ENCODE measurements around the gene TP53BP2.

The TP53BP2 gene

DNA sequence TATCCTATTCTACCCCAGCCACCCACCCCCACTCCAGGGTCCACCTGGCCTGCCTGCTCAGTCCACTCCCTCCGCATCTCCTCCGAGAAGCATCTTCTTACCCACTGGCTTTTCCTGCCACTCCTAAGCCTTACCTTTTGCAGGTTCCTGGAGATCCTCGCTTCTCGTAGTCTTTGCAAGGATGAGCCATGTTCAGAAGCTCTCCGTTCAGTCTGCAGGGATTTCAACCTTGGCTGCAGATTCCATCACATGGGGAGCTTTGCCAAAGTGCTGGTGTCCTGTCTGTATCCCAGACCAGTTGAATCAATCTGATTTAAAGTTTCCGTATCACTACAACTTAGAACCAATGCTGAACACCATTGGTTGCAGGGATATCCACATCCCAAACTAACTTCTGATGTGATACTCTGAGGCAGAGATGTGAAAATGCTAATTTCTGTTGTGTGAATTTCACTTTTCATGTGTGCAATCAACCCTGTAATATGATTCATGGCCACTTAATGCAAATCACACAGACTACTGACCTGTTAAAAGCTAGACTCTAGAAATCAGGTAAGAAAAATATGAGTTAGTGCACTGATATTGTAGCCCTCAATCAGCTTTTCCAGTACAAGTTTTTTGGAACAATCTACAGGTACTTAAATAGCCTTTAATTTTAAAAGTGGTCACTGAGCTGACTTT is 71.5 kb downstream of the TP53BP2 start:
- H3K9me3 ChIP-seq (ENCODE audit: control insufficient read depth, insufficient read depth, low read length), result no peaks in the 10 kb centered on the region
- no peak overlapping the region for H3K4me3 ChIP-seq (ENCODE audit: low read depth, low read length)
- H3K4me1 ChIP-seq (ENCODE audit: control insufficient read depth, insufficient read depth, low read length), result peaks cover 13% of the 10 kb centered on the region
- H3K36me3 ChIP-seq (ENCODE audit: control insufficient read depth, insufficient read depth, low read length), result peaks cover 77% of the 10 kb centered on the region
- H3K9ac ChIP-seq (ENCODE audit: low read depth, low read length), result no peak overlapping the region
- no peak overlapping the region for H3K27ac ChIP-seq (ENCODE audit: low read depth, low read length)
- no peaks in the 10 kb centered on the region for H3K27me3 ChIP-seq (ENCODE audit: control insufficient read depth, insufficient read depth, low read length)

DNA sequence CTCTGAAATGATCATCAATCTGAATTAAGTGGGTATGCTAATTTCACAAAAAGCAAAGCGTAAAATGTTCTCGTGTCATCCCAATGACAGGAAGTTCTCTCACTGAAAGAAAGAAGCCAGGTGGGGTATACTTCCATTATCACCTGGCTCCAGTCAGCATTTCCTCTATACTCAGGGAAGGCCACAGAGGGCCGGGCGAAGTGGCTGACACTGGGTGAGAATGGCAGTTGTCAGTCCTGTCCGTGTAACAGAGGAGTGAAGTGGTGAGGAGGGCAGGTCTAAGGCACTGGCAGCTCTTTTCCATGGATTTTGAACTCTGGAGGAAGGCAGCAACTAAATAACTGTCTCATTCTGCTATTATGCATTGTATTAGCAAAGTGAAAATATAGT is 73.0 kb downstream of the TP53BP2 start:
- peaks cover 65% of the 10 kb centered on the region for H3K36me3 ChIP-seq (ENCODE audit: control insufficient read depth, insufficient read depth, low read length)
- H3K27ac ChIP-seq (ENCODE audit: low read depth, low read length), result peak overlapping the region; percentile 89
- peaks cover 13% of the 10 kb centered on the region for H3K4me1 ChIP-seq (ENCODE audit: control insufficient read depth, insufficient read depth, low read length)
- no peaks in the 10 kb centered on the region for H3K9me3 ChIP-seq (ENCODE audit: control insufficient read depth, insufficient read depth, low read length)
- H3K9ac ChIP-seq (ENCODE audit: low read depth, low read length), result no peak overlapping the region
- no peak overlapping the region for H3K4me3 ChIP-seq (ENCODE audit: low read depth, low read length)
- H3K27me3 ChIP-seq (ENCODE audit: control insufficient read depth, insufficient read depth, low read length), result no peaks in the 10 kb centered on the region

DNA sequence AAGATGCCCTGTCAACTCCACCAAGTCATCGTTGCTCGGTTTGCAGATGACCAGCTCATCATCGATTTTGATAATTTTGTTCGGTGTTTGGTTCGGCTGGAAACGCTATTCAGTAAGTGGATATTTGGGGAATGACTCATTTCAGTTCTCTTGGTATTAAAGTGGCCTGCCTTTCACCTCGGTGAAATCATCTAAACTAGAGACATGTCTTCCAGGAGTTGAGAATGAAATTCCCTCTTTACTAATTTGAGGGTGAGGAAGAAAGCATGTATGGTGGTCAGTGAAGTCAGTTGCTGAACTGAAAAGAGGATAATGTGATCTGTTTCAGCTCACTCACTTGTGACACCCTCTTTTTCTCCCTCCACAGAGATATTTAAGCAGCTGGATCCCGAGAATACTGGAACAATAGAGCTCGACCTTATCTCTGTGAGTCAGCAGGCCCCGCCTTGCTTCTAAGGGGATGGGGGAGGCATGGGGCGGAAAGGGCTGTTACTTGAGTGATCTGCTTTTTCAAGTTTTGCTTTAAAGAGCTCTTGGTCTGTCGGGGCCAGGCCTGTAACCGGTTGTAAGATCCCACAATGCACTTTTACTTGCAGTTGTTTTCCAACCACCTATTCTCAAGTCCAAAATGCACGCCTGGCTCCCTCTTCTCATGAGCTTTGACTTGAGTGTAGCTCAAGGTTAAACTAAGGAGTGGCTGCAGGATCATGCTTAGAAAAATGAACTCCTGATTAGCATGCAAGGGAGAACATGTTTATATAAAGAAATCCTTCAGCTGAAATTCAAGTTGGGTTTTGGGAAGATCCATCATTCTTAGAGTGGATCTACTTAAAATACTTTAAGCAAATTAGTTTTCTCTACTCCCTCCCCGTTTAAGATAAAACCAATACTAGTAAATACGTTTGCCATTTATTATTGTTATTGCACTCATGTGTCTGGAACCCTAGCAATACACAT is 73.7 kb downstream of the TP53BP2 start:
- Histone ChIP-seq H3K4me3 (ENCODE audit: low read depth, low read length) (no peak overlapping the region), H3K9ac (ENCODE audit: low read depth, low read length) (peak overlapping the region; percentile 18; the same call in 1 of the 2 replicates), H3K36me3 (ENCODE audit: control insufficient read depth, insufficient read depth, low read length) (peaks cover 60% of the 10 kb centered on the region), H3K27ac (ENCODE audit: low read depth, low read length) (peak overlapping the region; percentile 89), H3K27me3 (ENCODE audit: control insufficient read depth, insufficient read depth, low read length) (no peaks in the 10 kb centered on the region), H3K4me1 (ENCODE audit: control insufficient read depth, insufficient read depth, low read length) (peaks cover 13% of the 10 kb centered on the region), H3K9me3 (ENCODE audit: control insufficient read depth, insufficient read depth, low read length) (no peaks in the 10 kb centered on the region)

DNA sequence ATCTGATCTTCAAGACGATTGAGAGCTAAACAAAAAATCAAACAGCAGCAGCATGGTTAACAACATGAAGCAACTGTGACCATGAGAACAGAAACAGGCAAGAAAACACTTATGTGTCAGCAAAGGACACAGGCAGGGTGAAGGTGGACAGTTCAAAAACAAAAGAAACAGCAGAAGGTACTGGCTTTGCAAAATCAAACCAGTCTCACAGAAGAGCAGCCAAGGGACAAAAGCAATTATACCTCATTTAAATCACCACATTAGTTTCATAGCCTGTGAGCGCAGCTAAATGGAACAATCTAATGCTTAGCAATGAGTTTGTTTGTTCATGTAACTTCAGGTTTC is 74.3 kb downstream of the TP53BP2 start:
- peaks cover 13% of the 10 kb centered on the region for H3K4me1 ChIP-seq (ENCODE audit: control insufficient read depth, insufficient read depth, low read length)
- H3K9me3 ChIP-seq (ENCODE audit: control insufficient read depth, insufficient read depth, low read length), result no peaks in the 10 kb centered on the region
- H3K36me3 ChIP-seq (ENCODE audit: control insufficient read depth, insufficient read depth, low read length), result peaks cover 58% of the 10 kb centered on the region
- no peak overlapping the region for H3K4me3 ChIP-seq (ENCODE audit: low read depth, low read length)
- no peak overlapping the region for H3K9ac ChIP-seq (ENCODE audit: low read depth, low read length)
- no peaks in the 10 kb centered on the region for H3K27me3 ChIP-seq (ENCODE audit: control insufficient read depth, insufficient read depth, low read length)
- peak overlapping the region; percentile 89 for H3K27ac ChIP-seq (ENCODE audit: low read depth, low read length)

DNA sequence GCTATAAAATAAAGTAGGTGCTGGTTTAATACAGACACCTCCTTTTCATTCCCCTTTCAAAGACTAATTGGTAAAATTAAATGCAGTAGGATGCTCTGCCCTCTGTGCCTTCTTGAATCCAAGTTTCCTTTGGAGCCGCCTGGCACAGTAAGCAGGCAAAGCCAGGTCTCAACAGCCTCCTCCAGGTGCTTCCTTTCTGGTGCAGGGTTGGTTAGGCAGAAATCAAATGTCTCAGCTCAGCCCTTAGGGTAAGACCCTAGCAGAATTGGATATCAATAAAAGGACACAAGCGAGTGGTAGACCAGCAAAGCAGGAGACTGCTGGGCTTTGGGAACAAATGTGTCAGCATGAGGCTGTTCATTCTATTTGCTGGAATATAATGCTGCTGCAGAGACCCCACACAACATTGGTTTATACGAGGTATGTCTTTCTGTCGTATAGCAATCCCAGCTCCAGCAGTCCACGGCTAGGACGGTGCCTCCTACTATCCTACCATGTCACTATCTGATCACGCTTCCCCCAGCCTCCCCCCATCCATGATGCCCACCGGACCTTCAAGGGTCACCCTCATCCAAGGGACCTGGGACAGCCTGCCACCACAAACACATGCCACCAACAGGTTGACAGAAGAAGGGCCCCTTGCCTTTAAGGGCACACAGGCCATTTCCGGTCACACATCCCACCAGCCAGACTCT is 75.0 kb downstream of the TP53BP2 start:
- H3K36me3 ChIP-seq (ENCODE audit: control insufficient read depth, insufficient read depth, low read length), result peaks cover 52% of the 10 kb centered on the region
- peak overlapping the region; percentile 89 for H3K27ac ChIP-seq (ENCODE audit: low read depth, low read length)
- no peaks in the 10 kb centered on the region for H3K9me3 ChIP-seq (ENCODE audit: control insufficient read depth, insufficient read depth, low read length)
- no peaks in the 10 kb centered on the region for H3K27me3 ChIP-seq (ENCODE audit: control insufficient read depth, insufficient read depth, low read length)
- H3K4me3 ChIP-seq (ENCODE audit: low read depth, low read length), result no peak overlapping the region
- H3K9ac ChIP-seq (ENCODE audit: low read depth, low read length), result no peak overlapping the region
- H3K4me1 ChIP-seq (ENCODE audit: control insufficient read depth, insufficient read depth, low read length), result peaks cover 13% of the 10 kb centered on the region

DNA sequence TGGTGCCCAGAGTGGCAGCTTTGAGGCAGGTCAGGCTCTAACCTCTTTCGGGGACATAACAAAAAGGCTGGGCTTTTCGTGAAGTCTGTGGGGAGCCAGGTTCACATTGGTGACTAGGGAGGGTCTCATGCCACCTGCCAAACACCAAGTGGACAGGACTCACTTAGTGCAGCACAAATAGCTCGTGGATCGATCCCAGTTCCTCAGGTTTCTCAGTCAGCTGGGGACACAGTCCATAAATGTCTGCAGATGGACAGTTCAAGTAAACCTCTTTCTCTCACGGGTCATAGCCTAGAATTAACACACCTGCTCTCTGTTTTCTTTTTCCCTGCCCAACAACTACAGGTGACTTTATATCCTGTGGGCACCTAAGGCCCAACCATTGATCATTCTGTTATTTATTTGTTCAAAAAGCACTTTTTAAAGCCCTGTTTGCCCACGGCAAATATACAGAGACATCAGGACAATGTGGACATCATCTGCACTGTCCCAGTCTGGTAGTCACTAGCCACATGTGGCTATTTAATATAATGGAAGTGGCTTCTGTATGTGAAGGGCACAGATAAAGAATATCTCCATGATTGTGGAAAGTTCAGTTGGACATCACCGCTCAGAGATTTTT is 79.9 kb downstream of the TP53BP2 start:
- Histone ChIP-seq H3K4me1 (ENCODE audit: control insufficient read depth, insufficient read depth, low read length) (no peaks in the 10 kb centered on the region), H3K36me3 (ENCODE audit: control insufficient read depth, insufficient read depth, low read length) (peaks cover 12% of the 10 kb centered on the region), H3K27me3 (ENCODE audit: control insufficient read depth, insufficient read depth, low read length) (no peaks in the 10 kb centered on the region), H3K27ac (ENCODE audit: low read depth, low read length) (peak overlapping the region; percentile 6), H3K9ac (ENCODE audit: low read depth, low read length) (no peak overlapping the region), H3K9me3 (ENCODE audit: control insufficient read depth, insufficient read depth, low read length) (no peaks in the 10 kb centered on the region), H3K4me3 (ENCODE audit: low read depth, low read length) (no peak overlapping the region)

DNA sequence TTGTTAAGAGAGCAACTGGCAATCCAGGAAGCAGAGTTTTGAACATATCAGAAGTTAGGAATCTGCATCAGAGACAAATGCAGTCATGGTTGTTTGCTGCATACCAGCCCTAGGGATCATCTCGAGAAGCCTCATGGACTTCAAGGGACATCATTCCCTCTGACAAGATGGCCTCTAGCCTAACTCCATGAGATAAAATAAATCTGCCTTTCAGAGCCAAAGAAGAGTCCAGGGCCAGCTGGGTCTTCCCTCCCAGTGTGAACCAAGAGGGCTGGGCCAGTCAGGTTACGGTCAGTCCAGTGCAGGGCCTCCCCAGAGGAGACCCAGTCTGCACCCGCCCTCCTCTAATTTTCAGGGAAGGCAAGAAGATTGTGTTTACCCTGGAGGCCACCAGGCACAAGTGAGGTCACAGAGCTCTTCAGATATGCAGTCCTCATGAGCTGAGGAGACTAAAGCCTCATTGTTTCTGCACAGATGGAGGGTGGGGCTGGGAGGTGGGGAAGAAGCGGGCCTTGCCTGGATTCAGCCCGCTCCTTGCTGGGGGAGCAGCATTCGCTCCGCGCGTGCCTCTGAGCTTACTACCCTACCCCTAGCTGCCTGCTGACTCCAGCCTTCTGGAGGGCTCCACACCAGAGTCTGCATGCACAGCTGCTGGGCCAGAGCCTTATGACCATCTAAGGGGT is 80.6 kb downstream of the TP53BP2 start:
- Histone ChIP-seq H3K9ac (ENCODE audit: low read depth, low read length) (no peak overlapping the region), H3K4me3 (ENCODE audit: low read depth, low read length) (no peak overlapping the region), H3K27ac (ENCODE audit: low read depth, low read length) (peak overlapping the region; percentile 6), H3K9me3 (ENCODE audit: control insufficient read depth, insufficient read depth, low read length) (no peaks in the 10 kb centered on the region), H3K36me3 (ENCODE audit: control insufficient read depth, insufficient read depth, low read length) (peaks cover 7% of the 10 kb centered on the region; the same call in 1 of the 2 replicates), H3K27me3 (ENCODE audit: control insufficient read depth, insufficient read depth, low read length) (no peaks in the 10 kb centered on the region), H3K4me1 (ENCODE audit: control insufficient read depth, insufficient read depth, low read length) (no peaks in the 10 kb centered on the region)

DNA sequence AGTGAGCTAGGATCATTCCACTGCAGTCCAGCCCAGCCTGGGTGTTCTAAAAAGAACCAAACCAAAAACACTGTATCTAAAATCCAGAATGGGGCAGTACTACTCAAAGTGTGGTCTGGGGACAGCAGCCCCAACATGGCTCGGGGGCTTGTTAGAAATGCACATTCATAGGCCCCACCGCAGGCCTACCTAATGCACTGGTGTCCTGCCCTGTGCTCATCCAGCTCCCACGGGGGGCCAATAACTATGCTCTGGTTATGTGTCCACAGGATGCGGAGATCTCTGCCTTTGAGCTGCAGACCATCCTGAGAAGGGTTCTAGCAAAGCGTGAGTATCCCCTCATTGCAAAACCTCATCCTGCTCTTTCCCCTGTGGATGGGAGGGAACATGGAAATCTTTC is 81.9 kb downstream of the TP53BP2 start:
- no peaks in the 10 kb centered on the region for H3K27me3 ChIP-seq (ENCODE audit: control insufficient read depth, insufficient read depth, low read length)
- no peak overlapping the region for H3K9ac ChIP-seq (ENCODE audit: low read depth, low read length)
- no peak overlapping the region for H3K4me3 ChIP-seq (ENCODE audit: low read depth, low read length)
- H3K4me1 ChIP-seq (ENCODE audit: control insufficient read depth, insufficient read depth, low read length), result no peaks in the 10 kb centered on the region
- no peaks in the 10 kb centered on the region for H3K9me3 ChIP-seq (ENCODE audit: control insufficient read depth, insufficient read depth, low read length)
- no peaks in the 10 kb centered on the region for H3K36me3 ChIP-seq (ENCODE audit: control insufficient read depth, insufficient read depth, low read length)
- H3K27ac ChIP-seq (ENCODE audit: low read depth, low read length), result no peak overlapping the region

DNA sequence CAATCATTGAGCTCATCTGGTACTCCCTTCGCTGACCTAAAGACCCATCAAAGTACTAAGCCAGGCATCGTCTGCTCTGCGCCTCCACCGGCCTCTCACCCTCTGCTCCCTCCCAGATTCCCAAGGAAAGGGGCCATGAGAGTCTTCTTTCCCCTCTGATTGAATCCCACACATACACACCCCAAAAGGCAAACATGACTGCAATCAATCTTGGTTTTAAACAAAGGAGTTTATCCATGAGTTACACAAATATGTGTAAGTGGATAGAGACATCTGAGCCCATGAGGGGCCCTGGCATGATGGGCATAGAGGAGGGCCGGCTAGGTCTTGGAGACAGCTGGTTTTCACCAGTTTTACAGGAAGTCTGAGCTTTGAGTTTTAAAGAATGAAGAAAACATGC is 82.5 kb downstream of the TP53BP2 start:
- Histone ChIP-seq H3K4me1 (ENCODE audit: control insufficient read depth, insufficient read depth, low read length) (no peaks in the 10 kb centered on the region), H3K4me3 (ENCODE audit: low read depth, low read length) (no peak overlapping the region), H3K36me3 (ENCODE audit: control insufficient read depth, insufficient read depth, low read length) (no peaks in the 10 kb centered on the region), H3K9ac (ENCODE audit: low read depth, low read length) (no peak overlapping the region), H3K9me3 (ENCODE audit: control insufficient read depth, insufficient read depth, low read length) (no peaks in the 10 kb centered on the region), H3K27ac (ENCODE audit: low read depth, low read length) (no peak overlapping the region), H3K27me3 (ENCODE audit: control insufficient read depth, insufficient read depth, low read length) (no peaks in the 10 kb centered on the region)

DNA sequence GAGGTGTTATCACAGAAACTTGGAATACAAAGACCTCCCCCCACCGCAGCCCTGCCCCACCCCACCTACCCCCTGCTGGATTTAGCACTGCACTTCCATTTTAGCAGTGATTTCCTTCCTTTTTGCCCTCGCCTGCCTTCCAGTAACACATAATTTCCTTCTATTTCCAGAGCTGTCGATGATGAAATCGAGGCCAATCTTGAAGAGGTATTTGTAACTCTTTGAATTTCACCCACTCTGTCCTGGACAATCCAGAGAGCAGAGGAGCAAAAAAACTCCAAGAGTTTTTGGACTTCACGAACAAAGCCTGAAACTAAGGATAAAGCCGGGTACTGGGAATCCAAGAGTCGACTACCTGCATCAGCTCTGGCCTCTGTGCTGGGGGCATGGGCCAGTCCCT is 84.3 kb downstream of the TP53BP2 start:
- no peaks in the 10 kb centered on the region for H3K36me3 ChIP-seq (ENCODE audit: control insufficient read depth, insufficient read depth, low read length)

More for the DNA sequence above, 84.3 kb downstream of the TP53BP2 start:
- Histone ChIP-seq H3K4me1 (ENCODE audit: control insufficient read depth, insufficient read depth, low read length) (no peaks in the 10 kb centered on the region), H3K9ac (ENCODE audit: low read depth, low read length) (no peak overlapping the region), H3K4me3 (ENCODE audit: low read depth, low read length) (no peak overlapping the region), H3K9me3 (ENCODE audit: control insufficient read depth, insufficient read depth, low read length) (no peaks in the 10 kb centered on the region), H3K27ac (ENCODE audit: low read depth, low read length) (no peak overlapping the region), H3K27me3 (ENCODE audit: control insufficient read depth, insufficient read depth, low read length) (no peaks in the 10 kb centered on the region)

All from HUES48 (cell line).